ENCODE measurements around the gene PTPN11. TPM values are rescaled to one million over a fixed set of nuclear protein-coding genes. Genes with fewer than 3 reads are reported as not detected.

The PTPN11 gene
- total and polyA plus RNA-seq, 2 of the 8 experiments (the other 6 are each of a cell fraction or from before 2014, with no cell fraction given), result 28.3 to 133 TPM

- Histone ChIP-seq H3K4me2 (ENCODE audit: insufficient read depth in 1 of 2, low read depth in 2 of 2, low read length in 2 of 2) (no peak overlapping the region), H3K18ac (ENCODE audit: extremely low read depth, low read length) (no peak overlapping the region), H2BK12ac (ENCODE audit: low read depth, low read length) (no peak overlapping the region), H4K91ac (replicated peaks; ENCODE audit: insufficient read length, low read length) (no peak overlapping the region), H3K9me3 (ENCODE audit: insufficient read depth in 2 of 2, low read depth in 1 of 2, low read length in 1 of 2) (no peaks in the 10 kb centered on the region), H3K14ac (ENCODE audit: insufficient read length) (no peak overlapping the region), H2AK5ac (ENCODE audit: low read depth, low read length) (no peak overlapping the region), H4K5ac (ENCODE audit: insufficient read length, low read depth, low read length) (no peak overlapping the region), H3K79me2 (ENCODE audit: control insufficient read depth in 1 of 2, insufficient read depth in 2 of 2, low read length in 2 of 2) (no peaks in the 10 kb centered on the region), H3K4ac (replicated peaks; ENCODE audit: insufficient read length, low read depth, low read length) (no peak overlapping the region), H3K23ac (ENCODE audit: insufficient read length) (no peak overlapping the region), H2AFZ (ENCODE audit: low read length) (no peak overlapping the region), H3K4me3 (ENCODE audit: extremely low read depth in 1 of 4, insufficient read depth in 2 of 4, low read depth in 3 of 4, low read length in 4 of 4) (no peak overlapping the region), H2BK5ac (ENCODE audit: low read depth, low read length) (no peak overlapping the region), H4K8ac (ENCODE audit: extremely low read depth, insufficient read depth, low read length) (no peak overlapping the region), H3K4me1 (replicated peaks in 1 of 4; ENCODE audit: control insufficient read depth in 3 of 4, insufficient read depth in 4 of 4, low read length in 3 of 4) (no peaks in the 10 kb centered on the region), H3K79me1 (ENCODE audit: low read depth, low read length) (no peaks in the 10 kb centered on the region), H3K9ac (replicated peaks in 1 of 4; ENCODE audit: extremely low read depth in 1 of 4, low read depth in 3 of 4, low read length in 3 of 4) (no peak overlapping the region), H2BK120ac (replicated peaks; ENCODE audit: low read depth, low read length) (no peak overlapping the region), H2BK20ac (ENCODE audit: low read length) (no peak overlapping the region), H3K56ac (replicated peaks; ENCODE audit: insufficient read length, low read depth, low read length) (no peak overlapping the region), H3K23me2 (ENCODE audit: low read depth, low read length) (no peaks in the 10 kb centered on the region), H3K27me3 (replicated peaks in 1 of 4; ENCODE audit: control insufficient read depth in 3 of 4, extremely low read depth in 1 of 4, insufficient read depth in 3 of 4, low read length in 3 of 4) (no peaks in the 10 kb centered on the region), H3K36me3 (ENCODE audit: control insufficient read depth in 2 of 4, insufficient read depth in 4 of 4, low read length in 3 of 4) (peaks cover 13 to 26% (median 19%) of the 10 kb centered on the region in 4 experiments), H4K20me1 (replicated peaks in 1 of 2; ENCODE audit: control insufficient read depth in 1 of 2, insufficient read depth in 2 of 2, low read length in 2 of 2) (peaks cover 2% of the 10 kb centered on the region in 2 experiments), H3K27ac (ENCODE audit: low read depth, low read length) (no peak overlapping the region), H2BK15ac (ENCODE audit: low read length) (no peak overlapping the region)
- DNase-seq (ENCODE audit: low read depth in 1 of 2, low spot score in 2 of 2), result no peak
- WGBS, 2 experiments (ENCODE audit: extremely low coverage in 1 of 2, insufficient coverage in 1 of 2, insufficient read length in 1 of 2, insufficient replicate concordance in 2 of 2, low coverage in 1 of 2, low lambda C conversion rate in 2 of 2, missing lambda C conversion rate in 1 of 2), result 89% methylated on average over 5 of the region's 5 CpGs; no CpG with 5 or more reads in 1 of the 2 experiments
- POLR2A ChIA-PET (ENCODE audit: partially characterized antibody), result interaction anchor here (0.6 to 1.9 kb wide), 5 partner anchors 10 to 299 kb away, joined by 3 to 10 read pairs (median 4); no protein-coding TSS in a partner anchor
- FAIRE-seq, result no peak
- CTCF ChIA-PET (ENCODE audit: partially characterized antibody), result interaction anchor here (0.9 to 1.7 kb wide), 4 partner anchors 10 to 203 kb away, joined by 3 to 9 read pairs (median 6); no protein-coding TSS in a partner anchor
- TF ChIP-seq TBP (IDR thresholded peaks at IDR 0.05; ENCODE audit: low read depth, low read length) (no peak), RXRA (IDR thresholded peaks at IDR 0.05; ENCODE audit: insufficient read depth, low read depth, low read length) (no peak), SIN3A (conservative IDR thresholded peaks at IDR 0.05 in 1 of 2, IDR thresholded peaks at IDR 0.05 in 1 of 2; ENCODE audit: low read depth in 1 of 2, low read length in 2 of 2) (no peak), ASH2L (IDR thresholded peaks at IDR 0.05; ENCODE audit: low read length) (no peak), SUZ12 (IDR thresholded peaks at IDR 0.05; ENCODE audit: low read length) (no peak), ATF3 (IDR thresholded peaks at IDR 0.05; ENCODE audit: insufficient read depth, low read depth, low read length) (no peak)
These were observed 17.7 kb upstream of the PTPN11 start for GRCh38 chr12:112401054-112401453.
